PC-3 (cell line): ENCODE results near the gene MED8.

Source experiments
- CTCF ChIP-seq: fragments of 300-600 bp; sonication (generic); conservative IDR thresholded peaks from 2 replicates; pipeline ENCODE4 v1.5.1; 2017; ENCODE audit warnings: antibody characterized with exemption, low read depth, mild to moderate bottlenecking, low read length
- EZH2 ChIP-seq: fragments of 300-600 bp; sonication (generic); IDR thresholded peaks from one replicate; pipeline ENCODE4 v1.6.1; 2017; ENCODE audit warnings: antibody characterized with exemption, mild to moderate bottlenecking, low read length; ENCODE audit not compliant: unreplicated experiment

GRCh38 chr1:43388613-43389012, 987 bp downstream of the MED8 start:
- no peak for TF ChIP-seq EZH2
- TF ChIP-seq CTCF: no peak
